ENCODE data around the gene PLCB1. TPM values are rescaled to one million over a fixed set of nuclear protein-coding genes. Genes with fewer than 3 reads are reported as not detected.

PLCB1 gene
- polyA plus RNA-seq, 1 donor (not counting 4 experiments of a cell fraction or from before 2014, with no cell fraction given), result 0.37 TPM

- H3K9ac ChIP-seq (ENCODE audit: control insufficient read depth, extremely low read depth, insufficient read depth, low read length), result no peak overlapping the region
- no peak for TF ChIP-seq CTCF (optimal IDR thresholded peaks at IDR 0.05 in 1 of 3, IDR thresholded peaks at IDR 0.05 in 1 of 3, conservative IDR thresholded peaks at IDR 0.05 in 1 of 3; ENCODE audit: extremely low read depth in 1 of 3, insufficient read depth in 2 of 3, low read length in 3 of 3)
- no peak for TF ChIP-seq EZH2 (IDR thresholded peaks at IDR 0.05; ENCODE audit: low read length)
- H4K20me1 ChIP-seq (ENCODE audit: control insufficient read depth, extremely low read depth, insufficient read depth, low read length), result no peaks in the 10 kb centered on the region
- no peak for FAIRE-seq
- DNase-seq (ENCODE audit: low read depth, low spot score), result no peak
- H3K27ac ChIP-seq (ENCODE audit: control insufficient read depth, insufficient read depth, low read length), result no peak overlapping the region
- H3K9me3 ChIP-seq (ENCODE audit: control insufficient read depth, low read depth, low read length), result no peaks in the 10 kb centered on the region
- H3K79me2 ChIP-seq (ENCODE audit: control insufficient read depth, insufficient read depth, low read length), result no peaks in the 10 kb centered on the region
- no peaks in the 10 kb centered on the region for H3K4me1 ChIP-seq (ENCODE audit: control insufficient read depth, extremely low read depth, insufficient read depth, low read length)
- no peak overlapping the region for H3K4me2 ChIP-seq (ENCODE audit: control insufficient read depth, extremely low read depth, insufficient read depth, low read depth, low read length)
- dilution Hi-C loops (cut with MboI; ENCODE audit: extremely low pct_ligation_motif_present, low sequenced_read_pairs), result no loop called here
- H3K27me3 ChIP-seq (ENCODE audit: control insufficient read depth, extremely low read depth, insufficient read depth, low read length), result peaks cover 3% of the 10 kb centered on the region
- H3K9me1 ChIP-seq (ENCODE audit: control insufficient read depth, extremely low read depth, insufficient read depth, low read length), result no peaks in the 10 kb centered on the region
- H3K4me3 ChIP-seq (ENCODE audit: control insufficient read depth in 2 of 3, extremely low read depth in 1 of 3, insufficient read depth in 2 of 3, low read depth in 1 of 3, low read length in 3 of 3), result no peak overlapping the region
- H3K36me3 ChIP-seq (ENCODE audit: control insufficient read depth in 2 of 2, extremely low read depth in 1 of 2, insufficient read depth in 2 of 2, low read length in 2 of 2), result no peaks in the 10 kb centered on the region
- no peak overlapping the region for H2AFZ ChIP-seq (ENCODE audit: control insufficient read depth, low read length)
Measured at GRCh38 chr20:8124639-8125038, 7.4 kb upstream of the PLCB1 start.

GRCh38 chr20:8126181-8126580 is 5.9 kb upstream of the PLCB1 start:
- Histone ChIP-seq H3K9me1 (ENCODE audit: control insufficient read depth, extremely low read depth, insufficient read depth, low read length) (no peaks in the 10 kb centered on the region), H2AFZ (ENCODE audit: control insufficient read depth, low read length) (no peak overlapping the region), H3K9me3 (ENCODE audit: control insufficient read depth, low read depth, low read length) (no peaks in the 10 kb centered on the region), H3K79me2 (ENCODE audit: control insufficient read depth, insufficient read depth, low read length) (no peaks in the 10 kb centered on the region), H3K4me3 (ENCODE audit: control insufficient read depth in 2 of 3, extremely low read depth in 1 of 3, insufficient read depth in 2 of 3, low read depth in 1 of 3, low read length in 3 of 3) (no peak overlapping the region), H3K4me2 (ENCODE audit: control insufficient read depth, extremely low read depth, insufficient read depth, low read depth, low read length) (no peak overlapping the region), H3K36me3 (ENCODE audit: control insufficient read depth in 2 of 2, extremely low read depth in 1 of 2, insufficient read depth in 2 of 2, low read length in 2 of 2) (no peaks in the 10 kb centered on the region), H4K20me1 (ENCODE audit: control insufficient read depth, extremely low read depth, insufficient read depth, low read length) (no peaks in the 10 kb centered on the region), H3K27me3 (ENCODE audit: control insufficient read depth, extremely low read depth, insufficient read depth, low read length) (peaks cover 4% of the 10 kb centered on the region), H3K27ac (ENCODE audit: control insufficient read depth, insufficient read depth, low read length) (no peak overlapping the region), H3K9ac (ENCODE audit: control insufficient read depth, extremely low read depth, insufficient read depth, low read length) (no peak overlapping the region), H3K4me1 (ENCODE audit: control insufficient read depth, extremely low read depth, insufficient read depth, low read length) (no peaks in the 10 kb centered on the region)
- FAIRE-seq (no peak), DNase-seq (ENCODE audit: low read depth, low spot score) (no peak)
- dilution Hi-C loops (cut with MboI; ENCODE audit: extremely low pct_ligation_motif_present, low sequenced_read_pairs), result no loop called here
- no peak for TF ChIP-seq CTCF (optimal IDR thresholded peaks at IDR 0.05 in 1 of 3, IDR thresholded peaks at IDR 0.05 in 1 of 3, conservative IDR thresholded peaks at IDR 0.05 in 1 of 3; ENCODE audit: extremely low read depth in 1 of 3, insufficient read depth in 2 of 3, low read length in 3 of 3)
- TF ChIP-seq EZH2 (IDR thresholded peaks at IDR 0.05; ENCODE audit: low read length), result no peak

Data from keratinocyte (primary cell).